NCI-H82 treated with DMSO at 0.1 percent for 48 hours (cell line): Measurements from ENCODE around the gene ST6GALNAC6.
"Not testable (repeated sequence)": the region's sequence is repeated elsewhere in the genome, so short reads cannot be mapped to it uniquely, and the experiment has no call there.

Source experiments
- DNase-seq: peaks from one replicate; lab custom pipeline; 2025; ENCODE audit not compliant: unreplicated experiment; lab: John Stamatoyannopoulos, UW

ST6GALNAC6 gene

DNA sequence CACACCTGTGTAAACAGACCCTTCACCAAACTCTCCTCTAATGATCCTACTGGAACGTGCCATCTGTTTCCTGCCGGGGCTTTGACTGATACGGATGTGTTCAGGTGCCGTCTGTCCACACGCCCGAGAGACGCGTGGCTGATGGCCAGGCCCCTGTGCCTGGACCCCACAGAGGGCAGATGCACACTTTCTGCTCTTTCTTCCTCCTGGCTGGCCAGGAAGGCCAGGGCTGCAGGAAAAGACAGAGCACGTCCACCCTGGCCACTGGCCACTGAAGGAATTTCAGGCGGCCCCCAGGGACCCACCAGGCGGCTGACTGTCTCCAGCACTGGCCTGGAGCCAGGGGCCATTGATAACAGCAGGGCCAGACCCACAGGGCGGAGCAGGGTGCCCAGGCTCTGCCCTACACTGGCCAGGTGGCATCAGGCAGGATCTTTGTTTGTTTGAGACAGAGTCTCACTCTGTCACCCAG, 41.3 kb downstream of the ST6GALNAC6 start:
- peak; percentile 58 for DNase-seq

DNA sequence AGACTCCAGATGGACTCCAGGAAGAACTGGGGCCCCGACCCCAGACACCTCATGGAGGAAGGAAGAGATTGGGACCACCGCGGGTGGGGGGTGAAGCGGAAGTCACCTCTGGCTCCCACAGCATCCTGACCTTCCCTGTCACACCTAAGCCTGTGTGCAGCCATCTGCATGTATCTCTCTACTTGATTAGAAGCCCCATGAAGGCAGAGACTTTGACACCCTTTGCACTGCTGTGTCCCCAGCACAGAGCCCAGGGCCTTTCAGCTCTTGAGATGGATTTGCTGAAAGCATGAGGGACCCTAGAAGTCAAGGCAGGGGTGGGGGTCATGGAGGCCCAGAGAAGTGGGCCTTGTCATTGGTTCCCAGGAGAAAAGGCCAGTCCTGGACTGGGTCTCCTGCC, 42.1 kb downstream of the ST6GALNAC6 start:
- no peak for DNase-seq

DNA sequence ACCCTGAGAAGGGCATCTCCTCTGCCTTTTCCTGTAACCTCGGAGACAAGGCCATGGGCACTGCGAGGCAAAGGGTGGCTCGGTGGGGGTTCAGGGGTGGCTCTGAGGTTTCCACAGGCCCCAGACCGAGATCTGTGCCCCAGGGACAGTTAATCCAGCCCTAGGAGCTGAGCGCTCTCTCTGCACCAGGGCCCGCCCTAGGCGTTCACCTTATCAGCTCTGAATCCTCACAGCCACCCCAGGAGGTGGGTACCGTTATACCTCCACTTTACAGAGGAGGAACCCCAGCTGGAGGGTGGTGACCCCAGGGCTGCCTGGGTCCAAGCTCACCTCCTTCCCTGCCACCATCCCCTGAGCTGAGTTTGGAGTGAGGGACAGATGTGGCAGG, 42.7 kb downstream of the ST6GALNAC6 start:
- no peak for DNase-seq

DNA sequence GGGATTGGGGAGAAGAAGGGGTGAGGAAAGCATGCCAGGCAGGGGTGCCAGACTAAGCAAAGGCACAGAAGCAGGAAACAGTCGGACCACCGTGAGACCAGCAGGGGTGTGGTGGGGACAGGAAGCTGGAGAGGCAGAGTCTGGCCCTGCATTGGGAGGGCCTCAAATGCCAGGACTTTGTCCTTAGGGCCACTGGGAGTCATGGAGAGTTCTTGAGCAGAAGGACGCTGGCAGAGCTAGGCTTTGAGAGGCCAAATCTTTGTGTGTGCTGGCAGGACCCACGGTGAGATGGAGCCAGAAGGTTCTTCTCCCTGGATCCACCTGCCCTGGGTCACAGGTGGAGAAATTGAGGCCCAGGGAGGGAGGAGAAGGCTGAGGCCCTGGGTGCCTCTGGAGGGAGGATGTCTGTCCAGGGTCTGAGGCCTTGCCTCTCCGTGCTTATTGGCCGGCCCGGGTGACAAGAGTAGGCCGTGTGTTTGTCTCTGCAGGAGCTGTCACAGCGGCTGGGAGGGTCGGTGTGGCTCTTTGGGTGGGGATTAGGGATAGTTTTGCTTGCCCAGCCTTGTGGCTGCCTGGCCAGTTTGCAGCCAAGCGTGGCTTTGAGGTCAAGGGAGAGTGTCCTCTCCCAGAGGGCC, 43.2 kb downstream of the ST6GALNAC6 start:
- no peak for DNase-seq

DNA sequence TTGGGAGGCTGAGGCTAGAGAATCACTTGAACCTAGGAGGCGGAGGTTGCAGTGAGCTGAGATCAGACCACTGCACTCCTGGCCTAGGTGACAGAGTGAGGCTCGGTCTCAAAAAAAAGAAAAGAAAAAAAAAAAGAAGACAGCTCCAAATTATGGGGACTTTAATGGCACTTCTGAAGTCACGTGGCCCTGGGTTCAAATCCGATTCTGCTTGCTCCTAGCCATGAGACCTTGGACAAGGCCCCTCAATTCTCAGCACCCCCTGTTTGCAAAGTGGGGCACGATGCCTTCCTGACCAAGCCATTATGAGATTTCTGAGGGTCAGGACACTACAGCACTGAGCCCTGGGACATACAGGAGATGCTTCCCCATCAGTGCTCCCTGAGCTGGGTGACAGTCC, 43.9 kb downstream of the ST6GALNAC6 start:
- no peak for DNase-seq

DNA sequence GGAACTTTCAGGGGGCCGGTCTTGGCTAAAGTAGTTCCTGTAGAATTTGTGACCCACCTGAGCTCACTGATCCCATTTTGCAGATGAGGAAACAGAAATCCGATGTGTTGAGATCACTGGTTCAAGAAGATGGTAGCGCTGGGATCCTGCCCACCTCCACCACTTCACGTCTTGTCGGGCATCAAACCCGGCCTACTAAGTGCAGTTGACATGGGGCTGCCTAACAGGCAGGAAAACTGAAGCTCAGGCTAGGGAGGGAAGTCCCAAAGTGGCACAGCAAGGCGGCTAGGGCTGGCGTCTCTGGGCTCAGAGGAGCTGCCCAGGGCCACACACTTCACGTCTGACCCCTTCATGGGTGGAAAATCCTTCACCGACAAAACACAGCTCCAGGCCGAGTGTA, 44.4 kb downstream of the ST6GALNAC6 start:
- no peak for DNase-seq

DNA sequence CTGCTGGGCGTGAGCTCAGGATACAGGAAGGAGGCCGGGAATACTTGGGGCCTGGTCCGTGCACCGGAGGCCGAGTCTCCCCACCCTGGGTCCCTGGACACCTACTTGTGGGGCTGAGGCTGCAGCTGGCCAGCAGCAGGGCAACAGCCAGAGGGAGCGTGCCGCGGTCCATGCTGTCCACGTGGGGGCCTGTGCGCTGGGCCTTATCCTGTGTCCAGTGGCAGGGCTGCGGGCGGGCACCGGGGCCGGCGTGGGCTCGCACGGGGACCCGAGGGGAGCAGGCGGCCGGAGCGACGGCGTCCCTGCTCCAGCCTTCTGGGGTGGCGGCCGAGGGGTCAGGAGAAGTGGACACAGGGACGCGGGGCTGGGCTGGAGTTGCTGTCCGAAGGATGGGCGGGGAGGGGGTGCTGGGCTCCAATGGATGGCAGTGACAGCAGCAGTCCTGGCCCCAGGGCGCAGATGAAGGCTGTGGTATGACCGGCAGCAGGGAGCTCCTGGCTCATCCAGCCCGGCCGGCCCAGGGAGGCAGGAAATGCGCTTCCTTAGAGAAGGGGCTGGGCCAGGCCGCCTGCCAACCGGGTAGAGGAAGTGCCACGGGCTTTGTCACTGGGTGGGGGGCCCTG, 45.1 kb downstream of the ST6GALNAC6 start, which contains the start of gene ENG:
TSS of gene ENG (minus strand) at position 475 of the 623 bp plus-strand sequence. CDS start at position 172, 303 bp downstream.
- DNase-seq, result no peak

DNA sequence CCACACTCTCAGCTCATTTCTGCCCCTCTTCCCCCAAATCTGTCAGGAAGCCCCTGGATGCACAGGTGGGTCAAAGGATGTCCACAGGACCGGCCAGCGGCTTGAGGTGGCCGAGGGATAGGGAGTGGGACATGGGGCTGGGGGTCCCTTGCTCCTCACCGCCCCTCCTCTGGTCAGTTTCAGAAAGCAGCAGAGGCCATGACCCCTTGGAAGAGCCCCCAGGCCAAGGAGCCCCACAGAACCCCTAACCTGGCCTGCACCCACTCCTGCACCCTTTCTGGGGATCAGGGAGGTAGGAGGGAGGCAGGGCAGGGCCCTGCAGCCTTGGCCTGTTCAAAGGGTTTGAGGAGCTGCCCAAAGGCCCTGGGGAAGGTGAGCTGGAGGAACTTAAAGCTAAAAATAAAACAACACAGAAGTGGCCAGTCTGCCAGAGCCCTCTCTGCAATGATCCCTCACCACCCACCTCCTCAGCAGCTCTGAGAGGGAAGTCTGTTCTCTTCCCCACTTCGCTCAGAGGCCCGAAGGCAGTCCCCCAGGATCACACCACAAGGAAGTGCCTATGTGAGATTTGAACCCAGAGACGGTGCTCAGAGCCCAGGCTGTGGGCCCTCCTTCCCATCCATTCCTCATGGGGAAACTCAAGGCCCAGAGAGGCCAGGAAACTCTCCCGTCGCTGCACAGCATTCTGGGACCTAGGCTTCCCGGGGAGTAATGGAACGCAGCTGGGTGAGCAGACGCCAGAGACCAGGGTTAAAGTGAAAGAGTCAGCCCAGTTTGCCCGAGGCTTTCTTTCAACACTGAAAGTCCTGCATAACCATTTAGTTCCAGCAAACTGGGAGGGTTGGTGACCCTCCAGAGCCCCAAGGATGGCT, 45.9 kb downstream of the ST6GALNAC6 start:
- DNase-seq, result no peak

DNA sequence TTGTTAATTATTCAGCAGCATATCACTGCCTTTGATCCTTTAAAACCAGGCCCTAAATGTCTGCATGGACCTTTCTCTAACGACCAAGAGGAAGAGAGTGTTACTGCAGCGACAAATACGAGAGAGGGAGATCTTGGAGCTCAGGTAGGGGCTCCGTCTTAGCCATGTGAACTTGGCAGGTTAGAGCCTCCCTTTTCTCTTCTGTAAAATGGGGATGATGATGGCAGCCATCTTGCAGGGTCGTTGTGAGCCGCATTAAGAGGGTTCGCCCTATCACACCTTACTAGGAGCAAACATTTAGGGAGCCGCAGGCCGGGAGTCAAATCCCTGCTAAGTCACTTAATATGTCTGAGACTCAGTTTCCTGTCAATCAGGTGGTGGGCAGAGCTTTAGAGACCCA, 46.6 kb downstream of the ST6GALNAC6 start:
- no peak for DNase-seq

DNA sequence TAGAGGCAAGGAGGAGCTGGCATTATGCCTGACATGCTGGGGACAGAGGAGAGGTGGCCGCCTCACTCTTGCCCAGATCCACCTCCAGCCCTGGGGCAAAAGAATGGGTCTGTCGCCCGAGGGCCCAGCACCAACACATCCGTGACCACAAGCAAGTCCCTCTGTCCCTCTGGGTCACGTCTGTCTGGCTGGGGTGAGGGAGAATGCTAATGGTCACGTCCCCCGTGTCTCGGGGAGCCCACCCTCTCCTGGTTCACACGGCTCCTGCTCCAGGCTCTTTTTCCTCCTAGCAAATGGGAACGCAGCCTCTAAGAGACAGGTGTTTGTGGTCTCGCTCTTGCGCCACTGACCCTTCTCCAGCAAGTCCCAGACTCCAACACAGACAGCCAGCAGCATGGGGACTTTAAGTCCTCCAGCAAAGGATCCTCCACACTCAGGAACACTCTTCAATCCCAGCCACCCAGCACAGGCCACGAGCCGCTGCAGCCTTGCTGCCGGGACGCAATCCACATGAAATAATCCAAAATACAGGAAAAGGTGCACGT, 49.0 kb downstream of the ST6GALNAC6 start:
- DNase-seq, result no peak

DNA sequence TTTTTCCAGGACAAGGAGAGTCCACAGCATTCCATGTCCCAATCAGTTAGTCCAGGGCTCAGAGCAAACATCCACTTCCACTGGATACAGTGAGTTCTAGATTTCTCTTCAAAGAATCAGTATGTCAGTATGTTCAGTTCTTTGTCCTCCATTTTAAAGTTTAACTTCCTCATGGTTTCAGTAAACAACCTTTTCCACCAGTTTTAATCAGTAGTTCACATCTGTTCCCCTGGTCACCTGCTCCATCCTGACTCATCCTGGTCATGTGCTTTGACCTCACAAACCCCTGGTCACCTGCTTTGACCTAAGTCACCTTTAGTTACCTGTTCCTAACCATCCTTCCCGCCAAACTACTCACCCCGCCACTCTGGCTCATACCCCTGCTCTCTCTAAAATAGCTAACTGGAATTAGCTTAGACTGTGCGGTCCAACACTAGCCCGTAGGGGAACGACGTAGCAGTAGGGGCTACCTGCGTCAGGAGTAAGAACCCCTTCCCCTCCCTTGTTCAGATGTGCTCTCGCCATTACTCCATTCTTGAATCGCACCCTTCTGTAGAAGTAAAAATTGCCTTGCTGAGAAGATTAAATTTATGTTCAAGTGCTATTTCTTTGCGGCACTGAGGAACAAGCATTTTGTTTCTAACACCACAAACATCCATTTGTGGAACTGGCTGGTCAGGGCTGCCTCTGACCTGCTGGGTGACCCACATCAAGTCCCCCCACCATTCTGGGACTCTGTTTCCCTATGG, 50.5 kb downstream of the ST6GALNAC6 start:
- DNase-seq, result no peak

DNA sequence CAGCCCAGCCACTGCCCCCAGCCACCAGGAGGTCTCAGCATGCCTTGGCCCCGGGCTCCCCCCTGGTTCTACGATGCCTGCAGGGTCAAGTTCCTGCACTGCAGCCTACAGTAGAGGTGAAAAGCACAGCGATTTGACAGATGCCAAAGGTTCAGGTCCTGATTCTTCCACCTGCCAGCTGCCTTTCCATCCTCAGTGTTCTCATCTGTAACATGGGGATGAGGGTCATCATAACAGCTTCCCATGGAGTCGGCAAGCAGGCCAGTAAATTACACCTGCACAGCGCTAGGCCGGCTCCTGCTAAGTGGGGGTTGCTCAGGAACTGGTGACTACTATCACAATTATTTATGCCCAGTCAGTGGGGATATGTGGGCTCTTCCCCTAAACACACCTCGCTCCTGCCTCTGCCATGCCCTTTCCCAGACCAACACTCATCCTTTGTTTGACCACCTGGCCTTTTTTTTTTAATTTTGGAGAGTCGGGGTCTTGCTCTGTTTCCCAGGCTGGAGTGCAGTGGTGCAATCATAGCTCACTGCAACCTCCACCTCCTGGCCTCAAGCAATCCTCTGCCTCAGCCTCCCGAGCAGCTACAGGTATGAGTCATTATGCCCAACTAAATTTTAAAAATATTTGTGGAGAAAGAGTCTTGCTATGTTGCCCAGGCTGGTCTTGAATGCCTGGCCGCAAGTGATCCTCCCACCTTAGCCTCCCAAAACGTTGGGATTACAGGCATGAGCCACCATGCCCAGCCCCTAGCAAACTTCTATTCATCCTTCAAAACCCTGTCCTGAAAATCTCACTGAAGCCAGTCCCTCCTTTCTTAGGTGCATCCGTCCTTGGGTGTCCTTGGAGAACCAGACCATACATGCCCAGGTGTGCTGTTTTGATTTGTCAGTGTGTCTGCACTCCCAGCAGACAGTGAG, 51.3 kb downstream of the ST6GALNAC6 start:
- no peak for DNase-seq

DNA sequence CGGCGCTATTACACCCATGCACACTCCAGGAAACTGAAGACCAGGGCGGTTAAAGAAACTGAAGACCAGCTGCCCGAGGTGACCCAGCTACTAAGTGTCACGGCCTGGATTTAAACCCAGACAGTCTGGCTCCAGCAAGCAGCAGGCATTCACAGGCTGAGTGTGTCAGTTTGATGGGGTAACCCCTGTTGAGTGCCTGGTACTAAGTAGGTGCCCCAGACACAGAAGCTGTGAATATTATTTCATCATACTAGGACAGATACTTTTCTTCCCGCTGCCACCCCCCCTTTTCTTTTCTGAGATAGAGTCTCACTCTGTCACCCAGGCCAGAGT, 52.3 kb downstream of the ST6GALNAC6 start:
- DNase-seq, result no peak

DNA sequence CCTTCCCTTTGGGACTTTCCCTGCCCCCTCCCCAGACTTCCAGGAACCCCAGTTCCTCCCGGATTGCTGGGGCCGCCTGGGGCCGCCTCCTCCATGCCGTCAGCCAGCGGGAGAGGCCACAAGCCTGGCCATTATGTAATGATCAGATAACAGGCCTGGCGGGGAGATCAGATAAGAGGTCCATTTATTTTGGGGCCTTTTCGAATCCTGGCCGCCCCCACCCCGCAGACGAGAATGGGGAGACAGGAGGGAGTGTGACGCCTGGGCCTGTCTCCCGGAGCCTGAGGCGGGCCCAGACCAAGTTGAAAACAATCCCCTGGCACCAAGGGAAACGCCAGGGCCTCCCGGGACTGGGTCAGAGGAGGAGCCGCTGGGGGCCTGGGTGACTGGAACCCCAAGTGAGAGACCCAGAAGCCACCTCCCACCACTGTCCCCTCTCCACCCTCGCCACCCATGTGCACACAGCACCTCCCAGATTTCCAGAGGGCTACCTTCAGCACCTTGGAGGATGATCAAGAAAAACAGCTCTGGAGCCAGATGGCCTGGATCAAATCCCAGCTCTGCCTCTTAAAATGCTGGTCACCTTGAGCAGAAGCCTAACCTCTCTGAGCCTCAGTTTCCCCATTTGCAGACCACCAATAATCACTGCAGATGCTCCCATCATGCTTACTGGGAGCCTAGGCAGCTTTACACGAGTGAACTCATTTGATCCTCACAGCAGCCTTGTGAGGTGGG, 52.8 kb downstream of the ST6GALNAC6 start:
- DNase-seq, result no peak

DNA sequence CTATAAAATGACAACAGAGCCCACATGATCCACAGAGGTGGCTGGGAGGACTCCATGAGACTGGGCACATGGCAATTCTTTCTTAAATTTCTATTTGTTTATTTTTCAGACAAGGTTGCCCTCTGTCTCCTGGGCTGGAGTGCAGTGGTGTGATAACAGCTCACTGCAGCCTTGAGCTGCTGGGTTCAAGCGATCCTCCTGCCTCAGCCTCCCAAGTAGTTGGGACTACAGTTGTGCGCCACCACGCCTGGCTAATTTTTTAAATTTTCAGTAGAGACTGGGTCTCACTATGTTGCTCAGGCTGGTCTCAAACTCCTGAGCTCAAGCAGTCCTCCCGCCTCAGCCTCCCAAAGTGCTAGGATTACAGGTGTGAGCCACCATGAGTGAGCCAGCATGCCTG, 53.8 kb downstream of the ST6GALNAC6 start:
- DNase-seq, result not testable (repeated sequence)

DNA sequence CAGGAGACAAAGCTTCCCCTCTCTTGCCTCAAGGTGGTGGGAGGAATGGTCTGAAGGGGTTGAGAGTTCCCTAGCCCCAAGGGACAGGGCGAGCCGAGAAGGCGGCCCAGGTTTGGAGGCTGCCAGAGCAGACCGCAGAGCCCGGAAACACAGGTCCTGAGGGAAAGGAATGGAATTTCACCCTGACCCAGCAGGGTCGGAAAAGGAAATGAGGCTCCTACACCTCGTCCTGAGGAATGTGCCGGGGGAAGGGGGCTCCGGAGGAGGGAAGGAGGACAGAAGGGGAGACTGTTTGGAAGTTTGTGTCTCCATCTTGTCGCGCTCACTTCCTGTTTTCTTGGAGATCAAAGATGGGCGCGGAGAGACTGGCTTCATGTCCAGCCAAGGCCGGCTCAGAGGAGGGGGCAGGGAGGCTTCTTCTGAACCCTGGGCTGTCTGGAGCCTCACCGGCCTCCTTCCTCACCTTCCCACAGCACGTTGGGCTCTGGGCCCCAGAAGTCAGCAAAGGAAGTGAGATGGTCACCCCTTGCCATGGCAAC, 54.5 kb downstream of the ST6GALNAC6 start:
- no peak for DNase-seq

DNA sequence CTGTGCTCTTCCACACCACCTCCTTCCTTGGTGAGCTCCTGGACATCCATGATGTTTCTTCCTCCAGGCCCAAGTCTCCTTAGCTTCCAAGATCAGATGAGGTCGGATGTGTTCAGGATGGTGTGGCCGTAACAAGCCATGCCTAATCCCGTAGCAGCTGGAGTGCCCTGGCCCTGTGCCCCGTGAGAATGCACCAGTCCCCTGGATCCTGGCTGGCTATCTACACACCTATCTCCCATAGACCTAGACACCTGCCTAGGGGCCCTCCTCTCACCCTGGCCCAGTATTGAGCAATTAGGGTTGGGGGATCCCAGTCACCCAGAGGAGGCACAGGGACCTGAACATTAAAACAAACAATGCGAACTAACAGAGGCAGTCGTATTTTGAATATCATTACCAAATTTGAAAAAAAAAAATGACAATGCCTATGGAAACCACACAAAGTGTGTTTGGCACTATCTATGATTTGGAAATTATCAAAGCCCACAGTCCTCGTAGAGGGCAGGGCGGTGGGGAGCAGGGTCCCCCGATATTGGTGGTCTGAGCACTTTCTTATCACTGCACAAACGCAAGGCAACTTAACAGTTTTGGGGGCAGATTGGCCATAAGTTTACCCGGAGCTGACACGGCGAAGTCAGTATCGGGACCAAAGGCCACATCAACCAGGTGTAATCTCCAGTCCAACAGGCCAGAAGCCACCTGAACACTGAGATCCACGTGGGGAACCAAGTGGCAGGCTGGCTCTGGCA, 58.1 kb downstream of the ST6GALNAC6 start:
- no peak for DNase-seq

DNA sequence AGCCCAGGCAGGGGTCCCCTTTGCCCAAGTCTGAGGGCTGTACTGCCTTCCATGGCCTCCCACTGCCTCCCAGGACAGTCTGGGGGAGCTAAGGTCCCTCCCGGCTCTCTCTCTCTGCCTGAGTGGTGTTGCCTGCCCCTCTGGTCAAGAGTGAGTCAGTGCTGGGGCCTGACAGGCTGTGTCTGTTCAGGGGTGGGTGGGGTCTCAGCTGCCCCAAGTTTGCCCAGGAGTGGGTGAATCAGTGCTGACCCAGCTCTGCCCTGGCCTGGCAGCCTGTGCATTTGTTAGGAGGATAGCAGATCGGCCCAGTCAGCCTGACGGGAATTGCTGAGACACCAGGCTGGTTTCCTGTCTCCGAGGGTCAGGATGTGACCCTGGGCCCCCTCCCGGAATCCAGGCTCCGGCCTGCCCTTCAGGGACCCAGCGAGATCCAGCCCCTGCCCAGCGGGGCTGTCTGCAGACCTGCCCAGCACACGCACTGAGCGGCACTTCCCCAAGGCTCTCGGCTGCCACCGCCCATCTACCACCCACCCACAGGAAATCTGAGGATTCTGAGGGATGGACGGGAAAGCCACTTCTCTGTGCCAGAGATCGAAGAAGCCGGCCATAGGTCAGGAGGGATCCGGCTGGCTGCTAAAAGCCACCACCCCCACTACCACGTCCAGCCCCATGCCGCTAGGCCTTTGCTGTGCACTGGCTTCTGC, 60.9 kb downstream of the ST6GALNAC6 start:
- no peak for DNase-seq
